Neural progenitor cell (in vitro differentiated cells): ENCODE measurements around the gene PHF23. TPM values are rescaled to one million over a fixed set of nuclear protein-coding genes. Genes with fewer than 3 reads are reported as not detected.

ENCODE experiments used
- DNase-seq: peaks from one replicate; pipeline ENCODE4 v3.0.0-alpha.2; 2016; ENCODE audit warnings: low spot score
- H2AFZ ChIP-seq: fragments of 200-600 bp; sonication (generic); replicated peaks from 2 replicates; pipeline ENCODE4 v1.6.1; 2016; ENCODE audit warnings: antibody characterized with exemption
- H3F3A ChIP-seq: fragments of 200-600 bp; sonication (generic); 2 replicates; pipeline ENCODE4 v1.6.1; 2016; ENCODE audit warnings: antibody characterized with exemption, low read depth
- H3K27ac ChIP-seq: fragments of 200-600 bp; sonication (generic); 2 replicates; pipeline ENCODE4 v1.5.1; 2016; ENCODE audit warnings: mild to moderate bottlenecking
- H3K27me3 ChIP-seq: fragments of 200-600 bp; sonication (generic); 2 replicates; pipeline ENCODE4 v1.6.1; 2016; ENCODE audit warnings: mild to moderate bottlenecking, moderate library complexity
- H3K36me3 ChIP-seq: fragments of 200-600 bp; sonication (generic); 2 replicates; pipeline ENCODE4 v1.5.1; 2016
- H3K4me1 ChIP-seq: fragments of 200-600 bp; sonication (generic); 2 replicates; pipeline ENCODE4 v1.6.1; 2016; ENCODE audit warnings: mixed run types
- H3K4me2 ChIP-seq: fragments of 200-600 bp; sonication (generic); 2 replicates; pipeline ENCODE4 v1.6.1; 2016
- H3K4me3 ChIP-seq: fragments of 200-600 bp; sonication (generic); 2 replicates; pipeline ENCODE4 v1.5.1; 2016
- H3K79me2 ChIP-seq: fragments of 200-600 bp; sonication (generic); 2 replicates; pipeline ENCODE4 v1.6.1; 2016; ENCODE audit warnings: low read depth
- H3K9ac ChIP-seq: fragments of 200-600 bp; sonication (generic); 2 replicates; pipeline ENCODE4 v1.6.1; 2016
- H3K9me3 ChIP-seq: fragments of 200-600 bp; sonication (generic); 2 replicates; pipeline ENCODE4 v1.5.1; 2016; ENCODE audit warnings: low read depth
- H4K20me1 ChIP-seq: fragments of 200-600 bp; sonication (generic); 2 replicates; pipeline ENCODE4 v1.6.1; 2016; ENCODE audit warnings: low read depth
- H3K27ac Mint-ChIP-seq: 3 replicates; pipeline ENCODE4 v1.8.0; 2021; ENCODE audit warnings: mixed read lengths
- H3K27me3 Mint-ChIP-seq: 2 replicates; pipeline ENCODE4 v1.8.0; 2022; ENCODE audit warnings: low read depth, mild to moderate bottlenecking, inconsistent platforms, moderate library complexity, mixed read lengths; ENCODE audit not compliant: insufficient read depth
- H3K36me3 Mint-ChIP-seq: 3 replicates; pipeline ENCODE4 v1.8.0; 2021; ENCODE audit warnings: mixed read lengths
- H3K4me1 Mint-ChIP-seq: 3 replicates; pipeline ENCODE4 v1.8.0; 2021; ENCODE audit warnings: mixed read lengths
- H3K4me3 Mint-ChIP-seq: 3 replicates; pipeline ENCODE4 v1.8.0; 2021; ENCODE audit warnings: mild to moderate bottlenecking, moderate library complexity, mixed read lengths
- H3K9me3 Mint-ChIP-seq: 3 replicates; pipeline ENCODE4 v1.8.0; 2020; ENCODE audit warnings: mixed read lengths
- EZH2 ChIP-seq: fragments of 200-600 bp; sonication (generic); IDR thresholded peaks from 2 replicates; pipeline ENCODE4 v1.6.1; 2017; ENCODE audit warnings: antibody characterized with exemption, mild to moderate bottlenecking, moderate library complexity
- EZH2phosphoT487 ChIP-seq: fragments of 200-600 bp; sonication (generic); IDR thresholded peaks from 2 replicates; pipeline ENCODE4 v1.6.1; 2017; ENCODE audit warnings: antibody characterized with exemption
- total RNA-seq: library from RNA; depleted of rRNA; stranded (reverse); fragments of >200 nt; gene quantifications from 2 replicates; pipeline ENCODE4 v1.2.3, GENCODE V29; 2015; ENCODE audit warnings: low replicate concordance
- TF ChIP-seq, protein P1 (sequence below): fragments of 200-600 bp; sonication (generic); IDR thresholded peaks from 2 replicates; pipeline ENCODE4 v1.5.1; 2017; ENCODE audit warnings: antibody characterized with exemption, mild to moderate bottlenecking

The PHF23 gene
- total RNA-seq, 1 donor from 2014 or later = 31.6 TPM

DNA sequence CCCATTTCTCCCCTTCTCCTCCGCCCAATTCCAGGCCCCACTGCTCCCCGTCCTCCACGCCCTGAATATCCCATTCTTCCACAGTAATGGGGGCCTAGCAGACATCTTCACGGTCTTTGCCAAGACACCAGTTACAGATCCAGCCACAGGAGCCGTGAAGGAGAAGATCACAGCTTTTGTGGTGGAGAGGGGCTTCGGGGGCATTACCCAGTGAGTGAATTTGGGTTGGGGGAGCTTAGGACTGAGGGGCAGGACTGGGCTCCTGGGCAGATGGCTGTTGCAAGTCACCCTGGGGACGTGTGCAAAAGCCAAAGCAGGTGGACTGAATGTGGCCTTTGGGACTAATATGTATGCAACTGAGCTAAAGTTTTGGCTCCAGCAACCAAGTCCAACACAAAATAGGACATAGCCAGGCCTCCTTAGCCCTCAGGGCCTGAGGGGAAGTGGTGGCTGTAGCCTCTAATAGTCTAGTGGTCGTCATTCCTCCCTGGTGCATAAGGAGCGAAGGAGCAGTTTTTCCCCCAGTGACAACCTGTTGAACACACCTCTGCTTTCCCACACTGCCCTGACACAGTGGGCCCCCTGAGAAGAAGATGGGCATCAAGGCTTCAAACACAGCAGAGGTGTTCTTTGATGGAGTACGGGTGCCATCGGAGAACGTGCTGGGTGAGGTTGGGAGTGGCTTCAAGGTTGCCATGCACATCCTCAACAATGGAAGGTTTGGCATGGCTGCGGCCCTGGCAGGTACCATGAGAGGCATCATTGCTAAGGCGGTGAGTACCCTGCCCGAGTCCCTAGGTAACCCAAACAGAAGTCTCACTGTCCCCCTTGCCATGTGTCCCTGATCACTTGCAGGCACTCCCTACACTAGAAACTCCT lies 16.9 kb downstream of the PHF23 start:
- H3K4me3 Mint-ChIP-seq = peak overlapping the region; percentile 92
- TF ChIP-seq, protein P1, sequence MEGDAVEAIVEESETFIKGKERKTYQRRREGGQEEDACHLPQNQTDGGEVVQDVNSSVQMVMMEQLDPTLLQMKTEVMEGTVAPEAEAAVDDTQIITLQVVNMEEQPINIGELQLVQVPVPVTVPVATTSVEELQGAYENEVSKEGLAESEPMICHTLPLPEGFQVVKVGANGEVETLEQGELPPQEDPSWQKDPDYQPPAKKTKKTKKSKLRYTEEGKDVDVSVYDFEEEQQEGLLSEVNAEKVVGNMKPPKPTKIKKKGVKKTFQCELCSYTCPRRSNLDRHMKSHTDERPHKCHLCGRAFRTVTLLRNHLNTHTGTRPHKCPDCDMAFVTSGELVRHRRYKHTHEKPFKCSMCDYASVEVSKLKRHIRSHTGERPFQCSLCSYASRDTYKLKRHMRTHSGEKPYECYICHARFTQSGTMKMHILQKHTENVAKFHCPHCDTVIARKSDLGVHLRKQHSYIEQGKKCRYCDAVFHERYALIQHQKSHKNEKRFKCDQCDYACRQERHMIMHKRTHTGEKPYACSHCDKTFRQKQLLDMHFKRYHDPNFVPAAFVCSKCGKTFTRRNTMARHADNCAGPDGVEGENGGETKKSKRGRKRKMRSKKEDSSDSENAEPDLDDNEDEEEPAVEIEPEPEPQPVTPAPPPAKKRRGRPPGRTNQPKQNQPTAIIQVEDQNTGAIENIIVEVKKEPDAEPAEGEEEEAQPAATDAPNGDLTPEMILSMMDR = no peak
- TF ChIP-seq EZH2 (no peak), EZH2phosphoT487 (no peak)
- H3K27ac ChIP-seq = no peak overlapping the region
- peaks cover 26% of the 10 kb centered on the region for H3K4me1 ChIP-seq
- no peaks in the 10 kb centered on the region for H3K27me3 ChIP-seq
- H3K9me3 Mint-ChIP-seq = no peaks in the 10 kb centered on the region
- H3K27me3 Mint-ChIP-seq = peaks cover 16% of the 10 kb centered on the region
- H3F3A ChIP-seq = peaks cover 55% of the 10 kb centered on the region
- peaks cover 7% of the 10 kb centered on the region for H3K79me2 ChIP-seq
- H2AFZ ChIP-seq = no peak overlapping the region
- H3K36me3 ChIP-seq = no peaks in the 10 kb centered on the region
- DNase-seq = no peak
- no peak overlapping the region for H3K4me3 ChIP-seq
- H3K9me3 ChIP-seq = no peaks in the 10 kb centered on the region
- H3K4me1 Mint-ChIP-seq = peaks cover 39% of the 10 kb centered on the region
- H3K27ac Mint-ChIP-seq = no peak overlapping the region
- H4K20me1 ChIP-seq = peaks cover 53% of the 10 kb centered on the region
- H3K9ac ChIP-seq = no peak overlapping the region
- H3K4me2 ChIP-seq = no peak overlapping the region
- peaks cover 20% of the 10 kb centered on the region for H3K36me3 Mint-ChIP-seq

DNA sequence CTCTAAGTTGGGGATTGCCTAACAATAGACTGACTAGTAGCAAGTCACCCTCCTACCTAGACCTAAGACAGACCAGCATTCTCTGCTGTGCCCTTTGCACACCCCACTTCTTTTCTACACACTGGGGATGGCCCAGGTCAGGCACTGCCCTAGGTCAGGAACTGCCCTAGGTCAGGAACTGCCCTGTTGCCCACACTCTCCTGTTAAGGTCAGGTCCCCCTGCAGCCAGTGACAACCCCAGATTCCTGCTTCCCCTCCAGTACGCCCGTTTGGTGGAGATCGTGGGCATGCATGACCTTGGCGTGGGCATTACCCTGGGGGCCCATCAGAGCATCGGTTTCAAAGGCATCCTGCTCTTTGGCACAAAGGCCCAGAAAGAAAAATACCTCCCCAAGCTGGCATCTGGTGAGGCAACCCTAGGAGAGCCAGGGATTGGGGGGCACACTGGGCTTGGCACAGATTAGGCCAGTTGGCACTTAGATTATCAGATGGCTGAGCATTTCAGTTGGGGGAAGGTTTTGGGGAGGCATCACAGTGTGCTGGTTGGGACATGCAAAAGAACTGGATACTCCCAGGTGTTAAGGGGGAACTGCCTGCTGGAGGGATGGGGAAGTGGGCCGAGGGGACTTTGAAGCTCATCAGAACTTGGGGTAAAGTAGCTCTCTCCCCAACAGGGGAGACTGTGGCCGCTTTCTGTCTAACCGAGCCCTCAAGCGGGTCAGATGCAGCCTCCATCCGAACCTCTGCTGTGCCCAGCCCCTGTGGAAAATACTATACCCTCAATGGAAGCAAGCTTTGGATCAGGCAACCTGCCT lies 17.8 kb downstream of the PHF23 start:
- peaks cover 28% of the 10 kb centered on the region for H3K4me1 ChIP-seq
- Mint-ChIP-seq H3K27me3 (peaks cover 16% of the 10 kb centered on the region), H3K9me3 (no peaks in the 10 kb centered on the region), H3K4me1 (peaks cover 43% of the 10 kb centered on the region), H3K36me3 (peaks cover 20% of the 10 kb centered on the region), H3K4me3 (peak overlapping the region; percentile 92), H3K27ac (peak overlapping the region; percentile 29)
- peaks cover 15% of the 10 kb centered on the region for H3K79me2 ChIP-seq
- peaks cover 50% of the 10 kb centered on the region for H4K20me1 ChIP-seq
- peaks cover 61% of the 10 kb centered on the region for H3F3A ChIP-seq
- H3K4me3 ChIP-seq = no peak overlapping the region
- no peak overlapping the region for H3K27ac ChIP-seq
- H3K27me3 ChIP-seq = no peaks in the 10 kb centered on the region
- H3K9me3 ChIP-seq = no peaks in the 10 kb centered on the region
- H3K9ac ChIP-seq = no peak overlapping the region
- no peaks in the 10 kb centered on the region for H3K36me3 ChIP-seq
- H2AFZ ChIP-seq = no peak overlapping the region
- no peak for DNase-seq
- TF ChIP-seq EZH2 (no peak), EZH2phosphoT487 (no peak)
- TF ChIP-seq, protein P1 = no peak
- H3K4me2 ChIP-seq = peak overlapping the region; percentile 85

DNA sequence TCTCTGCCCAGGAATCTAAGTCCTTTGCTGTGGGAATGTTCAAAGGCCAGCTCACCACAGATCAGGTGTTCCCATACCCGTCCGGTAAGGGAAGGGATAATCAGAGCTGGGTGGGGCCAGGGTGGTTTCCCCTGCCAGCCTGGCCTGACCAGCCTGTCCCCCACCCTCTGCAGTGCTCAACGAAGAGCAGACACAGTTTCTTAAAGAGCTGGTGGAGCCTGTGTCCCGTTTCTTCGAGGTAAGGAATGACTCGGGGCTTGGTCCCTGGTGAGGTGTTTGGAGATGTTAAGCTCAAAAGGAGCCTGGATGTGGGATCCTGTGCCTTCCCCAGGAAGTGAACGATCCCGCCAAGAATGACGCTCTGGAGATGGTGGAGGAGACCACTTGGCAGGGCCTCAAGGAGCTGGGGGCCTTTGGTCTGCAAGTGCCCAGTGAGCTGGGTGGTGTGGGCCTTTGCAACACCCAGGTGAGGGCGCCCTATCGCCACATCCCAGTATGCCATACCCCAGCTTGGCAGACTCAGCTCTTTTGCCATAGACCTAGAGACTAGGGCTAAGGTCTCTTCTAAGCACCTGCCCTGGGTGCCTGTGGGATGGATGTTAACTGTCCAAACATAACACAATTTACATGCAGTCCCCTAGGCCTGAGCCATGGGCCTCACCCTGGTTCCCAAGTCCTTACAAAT lies 18.5 kb downstream of the PHF23 start:
- no peaks in the 10 kb centered on the region for H3K9me3 ChIP-seq
- peak overlapping the region; percentile 71 for H3K9ac ChIP-seq
- peak overlapping the region; percentile 85 for H3K4me2 ChIP-seq
- no peak for TF ChIP-seq EZH2phosphoT487
- TF ChIP-seq, protein P1 = peak; percentile 41
- no peaks in the 10 kb centered on the region for H3K27me3 ChIP-seq
- Mint-ChIP-seq H3K27me3 (peaks cover 16% of the 10 kb centered on the region), H3K4me3 (peak overlapping the region; percentile 92), H3K27ac (peak overlapping the region; percentile 92), H3K4me1 (peaks cover 50% of the 10 kb centered on the region), H3K9me3 (no peaks in the 10 kb centered on the region), H3K36me3 (peaks cover 20% of the 10 kb centered on the region)
- H3K27ac ChIP-seq = no peak overlapping the region
- no peak overlapping the region for H2AFZ ChIP-seq
- DNase-seq = peak; percentile 54
- H3K4me1 ChIP-seq = peaks cover 32% of the 10 kb centered on the region
- H3K4me3 ChIP-seq = peak overlapping the region; percentile 94
- peaks cover 68% of the 10 kb centered on the region for H3F3A ChIP-seq
- no peaks in the 10 kb centered on the region for H3K36me3 ChIP-seq
- H4K20me1 ChIP-seq = peaks cover 44% of the 10 kb centered on the region
- H3K79me2 ChIP-seq = peaks cover 22% of the 10 kb centered on the region
